ENCODE results near the gene DUSP6.

GRCh38 chr12:89347325-89347829, 4.9 kb downstream of the DUSP6 start:
- TF ChIP-seq, protein P1, sequence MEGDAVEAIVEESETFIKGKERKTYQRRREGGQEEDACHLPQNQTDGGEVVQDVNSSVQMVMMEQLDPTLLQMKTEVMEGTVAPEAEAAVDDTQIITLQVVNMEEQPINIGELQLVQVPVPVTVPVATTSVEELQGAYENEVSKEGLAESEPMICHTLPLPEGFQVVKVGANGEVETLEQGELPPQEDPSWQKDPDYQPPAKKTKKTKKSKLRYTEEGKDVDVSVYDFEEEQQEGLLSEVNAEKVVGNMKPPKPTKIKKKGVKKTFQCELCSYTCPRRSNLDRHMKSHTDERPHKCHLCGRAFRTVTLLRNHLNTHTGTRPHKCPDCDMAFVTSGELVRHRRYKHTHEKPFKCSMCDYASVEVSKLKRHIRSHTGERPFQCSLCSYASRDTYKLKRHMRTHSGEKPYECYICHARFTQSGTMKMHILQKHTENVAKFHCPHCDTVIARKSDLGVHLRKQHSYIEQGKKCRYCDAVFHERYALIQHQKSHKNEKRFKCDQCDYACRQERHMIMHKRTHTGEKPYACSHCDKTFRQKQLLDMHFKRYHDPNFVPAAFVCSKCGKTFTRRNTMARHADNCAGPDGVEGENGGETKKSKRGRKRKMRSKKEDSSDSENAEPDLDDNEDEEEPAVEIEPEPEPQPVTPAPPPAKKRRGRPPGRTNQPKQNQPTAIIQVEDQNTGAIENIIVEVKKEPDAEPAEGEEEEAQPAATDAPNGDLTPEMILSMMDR (conservative IDR thresholded peaks at IDR 0.05 in 1 of 2, IDR thresholded peaks at IDR 0.05 in 1 of 2; ENCODE audit: low read depth in 1 of 2, low read length in 2 of 2) = no peak
- TF ChIP-seq EZH2 (IDR thresholded peaks at IDR 0.05; ENCODE audit: low read length, missing control alignments) = no peak
